ENCODE results near the gene PGLYRP2.

- TF ChIP-seq CTCF (IDR thresholded peaks at IDR 0.05; ENCODE audit: low read depth, low read length) (no peak), EZH2phosphoT487 (IDR thresholded peaks at IDR 0.05; ENCODE audit: low read depth) (no peak)
These were observed 40.7 kb downstream of the PGLYRP2 start for GRCh38 chr19:15438577-15438976.

Measured in OCI-LY3 (cell line).